Activated T-helper 9 cell treated with anti-CD3 and anti-CD28 coated beads, Interleukin-2, amount 50 U/mL, for 16 hours (primary cell): ENCODE data around the gene SORCS2.

Source experiments
- DNase-seq: peaks from one replicate; pipeline ENCODE4 v3.0.0-alpha.2; 2020; ENCODE audit warnings: low read depth

SORCS2 gene

GRCh38 chr4:7306021-7306965 lies 114.0 kb downstream of the SORCS2 start:
- DNase-seq: no peak

- DNase-seq: no peak
Measured at GRCh38 chr4:7306986-7307385, 114.6 kb downstream of the SORCS2 start.

GRCh38 chr4:7307394-7308099 lies 115.2 kb downstream of the SORCS2 start:
- DNase-seq: no peak

GRCh38 chr4:7309181-7309580 lies 116.8 kb downstream of the SORCS2 start:
- no peak for DNase-seq

GRCh38 chr4:7309636-7310390 lies 117.5 kb downstream of the SORCS2 start:
- no peak for DNase-seq

GRCh38 chr4:7310451-7310850 lies 118.1 kb downstream of the SORCS2 start:
- DNase-seq: no peak

- DNase-seq: no peak
Measured at GRCh38 chr4:7311205-7311604, 118.9 kb downstream of the SORCS2 start.

GRCh38 chr4:7312691-7313090 lies 120.4 kb downstream of the SORCS2 start:
- no peak for DNase-seq

GRCh38 chr4:7313347-7313811 lies 121.0 kb downstream of the SORCS2 start:
- no peak for DNase-seq

- DNase-seq: no peak
Measured at GRCh38 chr4:7313991-7314390, 121.7 kb downstream of the SORCS2 start.

GRCh38 chr4:7315286-7315685 lies 122.9 kb downstream of the SORCS2 start:
- no peak for DNase-seq

- DNase-seq: no peak
Measured at GRCh38 chr4:7315935-7316334, 123.6 kb downstream of the SORCS2 start.

- no peak for DNase-seq
Measured at GRCh38 chr4:7319024-7319423, 126.7 kb downstream of the SORCS2 start.

GRCh38 chr4:7320206-7320797 lies 128.0 kb downstream of the SORCS2 start:
- no peak for DNase-seq

- DNase-seq: no peak
Measured at GRCh38 chr4:7322166-7322991, 130.0 kb downstream of the SORCS2 start.

GRCh38 chr4:7323461-7323871 lies 131.1 kb downstream of the SORCS2 start:
- no peak for DNase-seq

- DNase-seq: no peak
Measured at GRCh38 chr4:7323872-7324650, 131.7 kb downstream of the SORCS2 start.

- no peak for DNase-seq
Measured at GRCh38 chr4:7324651-7325121, 132.3 kb downstream of the SORCS2 start.

GRCh38 chr4:7325541-7325940 lies 133.2 kb downstream of the SORCS2 start:
- no peak for DNase-seq

- DNase-seq: no peak
Measured at GRCh38 chr4:7326306-7326692, 134.0 kb downstream of the SORCS2 start.
